ENCODE measurements around the gene P2RX7. TPM values are rescaled to one million over a fixed set of nuclear protein-coding genes. Genes with fewer than 3 reads are reported as not detected.

Gene P2RX7
- total RNA-seq, 4 donors from 2014 or later = 0.35 to 0.46 (median 0.41) TPM; not detected in 1

GRCh38 chr12:121086781-121087295, 45.8 kb upstream of the P2RX7 start:
- TF ChIP-seq CTCF (IDR thresholded peaks at IDR 0.05 in 4 of 5, conservative IDR thresholded peaks at IDR 0.05 in 1 of 5) (no peak), POLR2A (IDR thresholded peaks at IDR 0.05) (no peak)
- intact Hi-C loops (cut with DNase I; ENCODE audit: low total_unique reads) (no loop called here), in situ Hi-C loops (cut with MboI; ENCODE audit: low sequenced_read_pairs in 4 of 4) (no loop called here)
- no peak for DNase-seq
- Histone ChIP-seq H3K36me3 (no peaks in the 10 kb centered on the region), H3K27me3 (no peaks in the 10 kb centered on the region), H3K4me3 (no peak overlapping the region), H3K27ac (no peak overlapping the region), H3K9me3 (no peaks in the 10 kb centered on the region), H3K4me1 (no peaks in the 10 kb centered on the region)
- no peak for ATAC-seq

- no peak overlapping the region for H3K4me3 ChIP-seq
- no peak overlapping the region for H3K27ac ChIP-seq
- intact Hi-C loops (cut with DNase I; ENCODE audit: low total_unique reads) = no loop called here
- TF ChIP-seq POLR2A (IDR thresholded peaks at IDR 0.05) = no peak
- no peak for TF ChIP-seq CTCF (IDR thresholded peaks at IDR 0.05 in 4 of 5, conservative IDR thresholded peaks at IDR 0.05 in 1 of 5)
- H3K27me3 ChIP-seq = no peaks in the 10 kb centered on the region
- no peaks in the 10 kb centered on the region for H3K9me3 ChIP-seq
- ATAC-seq = no peak
- DNase-seq = no peak
- H3K36me3 ChIP-seq = no peaks in the 10 kb centered on the region
- in situ Hi-C loops (cut with MboI; ENCODE audit: low sequenced_read_pairs in 4 of 4) = no loop called here
- H3K4me1 ChIP-seq = no peaks in the 10 kb centered on the region
These were observed 45.0 kb upstream of the P2RX7 start for GRCh38 chr12:121087467-121088194.

GRCh38 chr12:121088195-121088585, 44.5 kb upstream of the P2RX7 start:
- Histone ChIP-seq H3K9me3 (no peaks in the 10 kb centered on the region), H3K4me1 (no peaks in the 10 kb centered on the region), H3K36me3 (no peaks in the 10 kb centered on the region), H3K27me3 (peaks cover 0 to under 1% (median 0%) of the 10 kb centered on the region in 3 donors), H3K4me3 (no peak overlapping the region), H3K27ac (no peak overlapping the region)
- in situ Hi-C loops (cut with MboI; ENCODE audit: low sequenced_read_pairs in 4 of 4) (no loop called here), intact Hi-C loops (cut with DNase I; ENCODE audit: low total_unique reads) (no loop called here)
- TF ChIP-seq CTCF (IDR thresholded peaks at IDR 0.05 in 4 of 5, conservative IDR thresholded peaks at IDR 0.05 in 1 of 5) (no peak), POLR2A (IDR thresholded peaks at IDR 0.05) (no peak)
- DNase-seq (no peak), ATAC-seq (no peak)

GRCh38 chr12:121089031-121089812, 43.5 kb upstream of the P2RX7 start:
- Histone ChIP-seq H3K27me3 (peaks cover 0 to 7% (median 0%) of the 10 kb centered on the region in 3 donors), H3K4me1 (no peaks in the 10 kb centered on the region), H3K9me3 (no peaks in the 10 kb centered on the region), H3K27ac (no peak overlapping the region), H3K4me3 (no peak overlapping the region), H3K36me3 (no peaks in the 10 kb centered on the region)
- no peak for ATAC-seq
- intact Hi-C loops (cut with DNase I; ENCODE audit: low total_unique reads) (no loop called here), in situ Hi-C loops (cut with MboI; ENCODE audit: low sequenced_read_pairs in 4 of 4) (no loop called here)
- TF ChIP-seq POLR2A (IDR thresholded peaks at IDR 0.05) (no peak), CTCF (IDR thresholded peaks at IDR 0.05 in 4 of 5, conservative IDR thresholded peaks at IDR 0.05 in 1 of 5) (no peak)
- no peak for DNase-seq

Measured in gastrocnemius medialis (tissue), 4 donors.